ENCODE results near the gene KLHL29.

Gene KLHL29

GRCh38 chr2:23423873-23424680 lies 39.1 kb downstream of the KLHL29 start:
- no peak for FAIRE-seq

DNA sequence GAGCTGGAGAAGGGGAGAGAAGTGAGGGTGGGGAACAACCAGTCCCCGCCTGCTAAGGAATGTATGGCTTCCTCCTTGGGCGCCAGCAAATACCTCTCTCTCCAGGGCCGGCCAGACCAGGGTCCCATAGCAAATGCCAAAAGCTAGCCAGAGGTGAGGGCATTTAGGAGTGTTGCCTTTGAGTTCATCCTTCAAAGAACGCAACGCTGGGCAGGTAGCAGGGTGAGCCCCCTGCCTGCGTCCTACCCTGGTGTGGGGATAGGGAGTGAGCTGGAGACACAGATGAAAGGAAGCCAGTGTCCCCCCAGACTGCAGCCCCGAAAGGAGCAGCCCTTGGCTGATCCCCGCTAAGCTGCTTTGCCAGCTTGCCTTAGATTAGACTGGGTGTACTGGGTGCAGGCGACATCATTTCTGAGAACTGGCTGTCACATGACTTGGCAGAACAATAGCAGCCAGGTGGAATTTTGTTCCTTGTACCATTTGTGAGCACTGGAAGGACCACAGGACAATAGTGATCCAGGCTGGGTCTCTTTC lies 40.4 kb downstream of the KLHL29 start:
- FAIRE-seq: no peak

DNA sequence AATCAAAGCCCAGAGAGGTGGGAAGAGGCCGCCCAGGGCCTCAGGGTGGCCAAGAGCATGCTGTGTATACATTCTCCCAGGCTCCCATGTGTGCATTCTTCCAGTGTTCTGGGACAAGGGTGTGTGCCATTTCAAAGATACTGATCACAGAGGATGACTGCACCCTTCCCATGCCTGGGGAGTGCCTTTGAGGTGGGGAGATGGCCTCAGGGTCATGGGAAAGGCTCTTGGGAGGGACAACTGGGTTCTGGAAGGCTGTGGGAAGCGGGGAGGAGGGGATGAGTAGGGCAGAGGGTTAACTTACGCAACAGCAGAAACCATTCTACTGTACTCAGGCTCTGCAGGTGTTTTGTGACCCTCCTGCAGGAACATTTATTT lies 40.9 kb downstream of the KLHL29 start:
- FAIRE-seq: no peak

GRCh38 chr2:23426263-23426905 lies 41.4 kb downstream of the KLHL29 start:
- no peak for FAIRE-seq

- FAIRE-seq: no peak
These were observed 42.4 kb downstream of the KLHL29 start for GRCh38 chr2:23427350-23427749.

DNA sequence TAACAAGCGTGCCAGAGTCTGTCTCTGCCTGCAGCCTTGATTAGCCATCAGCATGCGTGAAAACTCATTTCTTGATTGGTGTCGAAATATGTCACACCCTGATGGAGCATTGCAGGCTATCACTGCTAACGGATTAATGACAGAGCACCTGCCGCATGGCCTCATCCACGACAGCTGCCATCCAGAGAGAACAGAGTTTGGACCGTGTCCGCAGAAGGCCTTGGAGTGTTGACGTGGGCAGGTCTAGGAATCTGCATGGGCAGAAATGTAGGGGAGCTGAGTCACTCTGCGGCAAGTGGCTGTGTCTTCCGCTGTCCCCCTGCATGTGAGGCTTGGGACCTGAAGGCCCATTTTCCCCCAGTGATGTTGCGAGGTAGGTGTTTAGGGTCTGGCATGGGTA lies 43.0 kb downstream of the KLHL29 start:
- FAIRE-seq: no peak

- no peak for FAIRE-seq
These were observed 44.1 kb downstream of the KLHL29 start for GRCh38 chr2:23429036-23429435.

DNA sequence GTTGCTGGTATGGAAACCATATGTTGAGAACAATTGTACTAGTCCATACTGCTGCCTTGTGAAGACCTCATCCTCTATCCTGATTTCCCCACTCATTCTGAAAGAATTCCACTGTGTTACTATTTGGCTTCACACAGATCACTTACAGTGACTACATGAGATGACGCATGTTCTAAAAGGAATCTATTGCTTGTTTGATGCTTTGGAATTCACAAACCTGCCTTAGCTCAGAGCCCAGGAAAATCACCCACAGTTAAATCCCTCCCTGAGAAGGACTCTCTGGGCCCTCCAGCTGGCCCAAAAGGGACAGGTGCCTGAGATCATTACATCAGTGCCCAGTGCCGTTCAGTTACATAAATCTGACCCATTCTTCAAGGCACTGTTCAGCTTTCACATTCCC lies 45.3 kb downstream of the KLHL29 start:
- FAIRE-seq: no peak

DNA sequence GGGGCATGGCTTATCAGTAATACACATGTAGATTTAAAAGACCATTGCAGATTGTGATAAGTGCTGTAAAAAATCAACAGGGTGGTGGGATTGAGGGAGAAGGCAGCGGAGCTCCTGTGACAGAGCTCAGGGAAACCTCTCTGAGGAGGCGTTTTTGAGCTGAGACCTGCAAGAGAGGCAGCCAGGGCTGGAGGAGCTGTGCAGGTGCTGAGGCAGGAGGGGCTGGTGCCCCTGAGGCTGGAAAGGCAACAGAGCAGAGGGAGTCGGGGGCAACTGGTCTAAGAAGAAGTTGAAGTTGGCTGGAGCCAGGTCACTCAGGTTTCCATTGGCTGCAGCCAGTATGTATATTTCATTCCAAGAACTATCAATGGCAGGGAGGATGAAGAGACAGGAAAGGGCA lies 47.6 kb downstream of the KLHL29 start:
- no peak for FAIRE-seq

GRCh38 chr2:23433282-23433681 lies 48.3 kb downstream of the KLHL29 start:
- no peak for FAIRE-seq

- no peak for FAIRE-seq
These were observed 49.7 kb downstream of the KLHL29 start for GRCh38 chr2:23434721-23435121.

DNA sequence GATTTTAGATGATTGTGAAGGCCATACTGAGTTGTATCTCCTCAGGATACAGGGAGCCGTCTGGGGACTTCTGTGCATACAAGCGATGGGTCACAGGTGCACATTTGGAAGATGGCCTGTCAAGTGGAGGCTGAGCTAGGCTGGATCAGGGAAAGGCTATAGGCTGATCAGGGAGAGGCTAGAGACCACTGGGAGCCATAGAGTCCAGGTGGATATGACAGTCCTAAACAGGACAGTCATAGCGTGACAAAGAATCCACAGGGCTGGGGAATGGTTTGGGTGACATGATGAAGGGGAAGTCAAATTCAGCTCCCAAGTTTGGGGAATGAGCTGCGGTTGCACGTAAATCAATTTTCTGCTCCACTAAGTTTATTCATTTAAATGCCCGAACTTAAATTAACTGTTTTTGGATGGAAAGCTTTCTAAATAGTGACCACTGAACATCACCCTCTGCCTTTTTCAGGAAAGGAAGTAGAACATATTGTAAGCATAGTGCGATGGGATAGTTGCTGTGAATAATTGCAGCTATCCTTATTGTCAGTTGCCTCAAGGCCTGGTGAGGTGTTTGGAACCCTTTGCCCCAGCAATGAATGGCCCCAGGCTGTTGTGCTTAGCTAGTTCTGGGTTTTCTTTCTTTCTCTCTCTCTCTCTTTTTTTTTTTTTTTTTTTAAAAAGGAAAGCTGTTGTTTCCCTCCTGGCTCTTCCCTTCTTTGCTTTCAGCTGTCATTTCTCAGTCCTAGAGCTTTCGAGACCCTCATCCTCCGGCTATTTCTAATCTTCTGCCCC lies 50.5 kb downstream of the KLHL29 start:
- no peak for FAIRE-seq

- FAIRE-seq: no peak
These were observed 51.5 kb downstream of the KLHL29 start for GRCh38 chr2:23436346-23437098.

DNA sequence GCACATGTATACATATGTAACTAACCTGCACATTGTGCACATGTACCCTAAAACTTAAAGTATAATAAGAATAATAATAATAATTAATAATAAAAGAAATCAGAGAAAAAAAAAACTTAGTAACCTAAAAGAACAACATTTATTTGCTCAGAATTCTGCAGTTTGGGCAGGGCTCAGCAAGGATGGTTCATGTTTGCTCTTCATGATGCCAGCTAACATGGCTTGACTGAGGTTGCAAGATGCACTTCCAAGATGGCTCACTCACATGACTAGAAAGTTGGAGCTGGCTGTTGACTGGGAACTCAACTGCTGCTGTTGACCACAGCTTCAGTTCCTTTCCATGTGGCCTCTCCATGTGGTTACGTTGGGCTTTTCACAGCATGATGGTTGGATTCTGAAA lies 56.4 kb downstream of the KLHL29 start:
- FAIRE-seq: no peak

DNA sequence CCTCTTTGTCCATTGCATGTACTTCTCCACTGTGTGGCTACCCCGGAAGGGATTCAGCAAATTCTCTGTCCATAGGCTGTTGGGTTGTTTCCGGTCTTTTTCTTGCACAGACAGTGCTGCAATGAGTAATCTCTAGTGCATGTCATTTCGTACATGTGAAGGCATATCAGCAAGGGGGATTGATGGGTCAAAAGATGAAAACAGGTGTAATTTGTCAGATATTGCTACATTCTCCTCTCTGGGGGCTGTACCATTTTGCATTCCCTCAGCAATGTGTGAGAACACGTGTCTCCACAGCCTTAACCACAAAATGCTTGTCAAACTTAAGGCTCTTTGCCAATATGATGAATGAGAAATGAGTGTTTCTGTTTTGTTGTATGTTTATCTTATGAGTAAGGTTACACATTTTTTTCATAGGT lies 60.5 kb downstream of the KLHL29 start:
- no peak for FAIRE-seq

- FAIRE-seq: no peak
These were observed 61.9 kb downstream of the KLHL29 start for GRCh38 chr2:23446916-23447315.

GRCh38 chr2:23447405-23447804 lies 62.4 kb downstream of the KLHL29 start:
- FAIRE-seq: no peak

- no peak for FAIRE-seq
These were observed 63.9 kb downstream of the KLHL29 start for GRCh38 chr2:23448906-23449305.

DNA sequence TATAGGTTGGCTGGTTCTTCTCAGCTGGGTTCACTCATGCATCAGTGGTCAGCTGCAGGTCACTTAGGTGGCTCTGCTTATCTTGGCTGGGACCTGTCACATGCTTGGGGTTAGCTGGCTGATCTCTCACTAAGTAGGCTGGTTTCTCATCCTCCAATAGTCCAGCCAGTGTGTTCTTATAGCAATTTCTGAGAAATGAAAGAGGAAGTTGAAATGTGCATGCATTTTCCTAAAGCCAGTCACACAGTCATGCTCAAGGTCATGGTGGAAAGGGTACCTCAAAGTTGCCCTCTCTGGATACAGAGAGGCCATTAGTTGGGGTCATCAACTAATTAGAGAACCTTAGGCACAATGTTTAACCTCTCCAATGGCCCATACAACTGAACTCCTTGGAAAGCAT lies 64.4 kb downstream of the KLHL29 start:
- no peak for FAIRE-seq

GRCh38 chr2:23449831-23450331 lies 64.9 kb downstream of the KLHL29 start:
- FAIRE-seq: no peak

DNA sequence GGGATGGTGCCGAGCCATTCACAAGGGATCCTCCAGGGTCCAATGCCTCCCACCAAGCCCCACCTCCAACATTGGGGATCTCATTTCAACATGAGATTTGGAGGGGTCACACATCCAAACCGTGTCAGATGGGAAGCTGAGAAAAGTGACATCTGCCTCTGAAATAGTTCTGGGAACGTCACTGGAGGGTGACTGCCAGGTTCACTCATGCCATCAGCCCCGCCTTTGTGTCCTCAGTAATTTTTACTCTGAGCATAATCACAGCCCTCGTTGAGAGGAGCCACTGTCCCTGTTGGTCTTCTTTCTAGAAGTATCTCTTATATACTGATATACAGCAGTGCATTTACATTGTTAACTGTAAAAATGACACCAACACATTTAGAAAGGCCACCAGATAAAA lies 67.4 kb downstream of the KLHL29 start:
- FAIRE-seq: no peak

DNA sequence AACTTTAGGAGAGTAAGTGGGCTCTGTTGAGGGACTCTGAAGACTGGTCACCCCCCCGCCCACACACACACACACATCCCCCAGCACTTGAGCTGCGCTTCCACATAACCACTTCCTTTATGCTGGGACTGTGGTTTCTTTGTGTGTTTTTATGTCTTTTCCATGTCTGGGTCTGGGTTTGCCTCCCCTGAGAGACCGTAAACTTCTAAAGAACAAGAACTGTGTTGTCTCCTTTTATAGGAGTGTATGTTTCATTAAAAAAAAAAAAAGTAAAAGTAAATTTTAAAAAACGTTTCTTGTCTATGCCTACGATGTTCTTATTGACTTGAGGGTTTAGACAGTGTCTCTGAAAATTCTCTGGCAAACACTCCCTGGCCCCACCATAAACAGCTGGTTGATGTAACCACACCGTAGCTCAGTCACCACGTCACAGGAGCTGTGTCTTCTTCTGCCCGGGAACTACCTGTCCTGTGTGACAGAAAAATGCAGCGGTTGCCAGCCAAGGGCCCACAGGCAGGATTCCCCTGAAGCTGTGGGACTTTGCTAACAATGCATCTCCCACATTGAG lies 68.0 kb downstream of the KLHL29 start:
- FAIRE-seq: no peak

All from TTC549 (cell line).